Astrocyte (in vitro differentiated cells and primary cell): ENCODE data around the gene MAS1L.

Experiments
- EZH2 ChIP-seq: IDR thresholded peaks from 2 replicates; pipeline ENCODE4 v1.6.1; 2012; ENCODE audit warnings: mild to moderate bottlenecking, low read length, inconsistent platforms; ENCODE audit not compliant: insufficient read depth
- TF ChIP-seq, protein P1 (sequence below): IDR thresholded peaks from 2 replicates; pipeline ENCODE4 v1.5.1; 2011; ENCODE audit warnings: low read depth, mild to moderate bottlenecking, inconsistent platforms, low read length, moderate library complexity; ENCODE audit not compliant: insufficient read depth

DNA sequence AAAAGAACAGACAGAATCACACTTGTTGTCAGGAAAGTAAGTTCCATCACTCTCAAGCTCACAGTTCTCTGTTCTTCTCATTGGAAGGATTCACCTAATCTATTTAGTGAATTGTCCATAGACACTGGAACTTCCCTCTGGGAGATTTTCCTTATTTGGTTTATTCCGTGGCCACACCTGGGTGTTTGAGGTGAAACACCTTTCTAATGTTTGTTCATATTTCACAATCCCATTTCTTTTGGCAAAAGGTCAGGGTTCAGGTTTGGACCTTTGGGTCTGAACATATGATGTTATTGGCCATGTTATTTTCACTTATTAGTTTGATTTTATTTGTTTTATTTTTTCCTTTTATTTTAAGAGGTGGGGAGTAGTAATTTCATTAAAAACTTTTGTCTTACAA, 4.0 kb downstream of the MAS1L start:
- TF ChIP-seq, protein P1, sequence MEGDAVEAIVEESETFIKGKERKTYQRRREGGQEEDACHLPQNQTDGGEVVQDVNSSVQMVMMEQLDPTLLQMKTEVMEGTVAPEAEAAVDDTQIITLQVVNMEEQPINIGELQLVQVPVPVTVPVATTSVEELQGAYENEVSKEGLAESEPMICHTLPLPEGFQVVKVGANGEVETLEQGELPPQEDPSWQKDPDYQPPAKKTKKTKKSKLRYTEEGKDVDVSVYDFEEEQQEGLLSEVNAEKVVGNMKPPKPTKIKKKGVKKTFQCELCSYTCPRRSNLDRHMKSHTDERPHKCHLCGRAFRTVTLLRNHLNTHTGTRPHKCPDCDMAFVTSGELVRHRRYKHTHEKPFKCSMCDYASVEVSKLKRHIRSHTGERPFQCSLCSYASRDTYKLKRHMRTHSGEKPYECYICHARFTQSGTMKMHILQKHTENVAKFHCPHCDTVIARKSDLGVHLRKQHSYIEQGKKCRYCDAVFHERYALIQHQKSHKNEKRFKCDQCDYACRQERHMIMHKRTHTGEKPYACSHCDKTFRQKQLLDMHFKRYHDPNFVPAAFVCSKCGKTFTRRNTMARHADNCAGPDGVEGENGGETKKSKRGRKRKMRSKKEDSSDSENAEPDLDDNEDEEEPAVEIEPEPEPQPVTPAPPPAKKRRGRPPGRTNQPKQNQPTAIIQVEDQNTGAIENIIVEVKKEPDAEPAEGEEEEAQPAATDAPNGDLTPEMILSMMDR: no peak
- TF ChIP-seq EZH2: no peak
